HG02884 (cell line): Measurements from ENCODE around the gene SNX30.
A peak's percentile ranks its signal among the peaks of the same experiment; 100 is the strongest.

Experiments used
- ATAC-seq: cut with Tn5 transposase; IDR thresholded peaks from one replicate; pipeline ENCODE4 v1.9.1; 2021; ENCODE audit warnings: mild to moderate bottlenecking, moderate library complexity; ENCODE audit not compliant: unreplicated experiment

The SNX30 gene

DNA sequence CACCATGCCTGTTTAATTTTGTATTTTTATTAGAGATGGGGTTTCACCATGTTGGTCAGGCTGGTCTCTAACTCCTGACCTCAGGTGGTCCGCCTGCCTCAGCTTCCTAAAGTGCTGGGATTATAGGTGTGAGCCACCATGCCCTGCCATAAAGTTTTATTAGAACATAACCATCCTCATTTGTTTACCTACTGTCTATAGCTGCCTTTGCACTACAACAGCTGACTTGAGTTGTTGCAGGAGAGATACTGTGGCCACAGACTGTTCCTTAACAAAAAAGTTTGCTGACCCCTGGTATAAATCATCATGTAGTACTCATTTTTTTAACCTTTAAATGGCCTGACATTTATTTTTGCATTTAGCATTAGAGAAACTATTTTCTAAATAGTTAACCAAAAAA is 31.7 kb downstream of the SNX30 start:
- ATAC-seq: no peak

DNA sequence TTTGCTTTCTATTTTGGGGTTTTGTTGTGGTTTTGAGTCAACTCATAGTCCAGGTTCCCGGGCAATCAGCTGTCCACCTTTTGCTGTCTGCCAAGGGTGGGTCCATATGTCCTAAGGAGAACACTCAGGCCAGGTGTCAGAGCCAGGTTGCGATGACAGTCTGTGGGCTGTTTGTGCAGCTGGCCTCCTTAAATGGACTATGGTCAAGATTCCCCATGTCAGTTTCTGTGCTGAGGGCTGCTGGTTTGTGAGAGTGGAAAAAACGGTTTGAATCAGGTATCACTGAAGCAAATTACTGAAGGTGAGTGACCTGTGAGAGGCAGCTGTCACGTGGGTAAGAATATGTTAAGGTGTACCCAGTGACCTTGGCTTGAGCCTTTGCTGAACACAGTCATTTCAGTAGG is 33.0 kb downstream of the SNX30 start:
- ATAC-seq: no peak

- no peak for ATAC-seq
These were observed 33.6 kb downstream of the SNX30 start for GRCh38 chr9:112784020-112784785.

GRCh38 chr9:112785986-112786385 is 35.4 kb downstream of the SNX30 start:
- ATAC-seq: no peak

DNA sequence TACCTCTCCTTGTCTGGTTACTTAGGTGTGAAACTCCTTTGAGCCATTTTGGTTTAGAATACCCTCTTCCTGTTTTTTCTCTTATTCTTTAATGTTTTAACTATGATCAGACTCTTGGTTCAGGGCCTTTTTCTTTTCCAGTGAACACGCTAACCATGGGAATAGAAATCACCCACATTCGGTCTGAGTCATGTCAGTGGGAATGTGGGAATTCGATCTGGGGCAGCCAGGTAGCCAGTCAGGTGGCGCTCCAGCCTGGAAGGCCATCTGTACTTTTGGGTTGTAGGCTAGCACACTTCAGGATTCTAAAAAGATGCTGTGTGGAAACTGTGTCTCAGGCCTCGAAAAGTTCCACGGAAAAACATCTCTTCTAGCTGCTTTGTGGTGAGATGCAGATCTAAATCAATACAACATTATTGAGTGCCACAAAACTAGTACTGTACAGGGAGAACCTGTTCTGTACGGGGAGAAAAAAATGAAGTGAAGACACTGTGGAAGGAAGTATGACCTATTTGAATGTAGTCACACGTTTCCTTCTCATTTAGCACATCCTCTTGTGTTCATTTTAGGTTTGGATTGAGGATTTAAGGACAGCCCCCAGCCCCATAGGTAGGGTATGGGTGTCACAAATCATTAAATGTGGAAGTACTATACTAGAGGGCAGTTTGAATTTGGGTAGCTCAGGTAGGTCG is 36.4 kb downstream of the SNX30 start:
- ATAC-seq: no peak

GRCh38 chr9:112787978-112788377 is 37.4 kb downstream of the SNX30 start:
- no peak for ATAC-seq

DNA sequence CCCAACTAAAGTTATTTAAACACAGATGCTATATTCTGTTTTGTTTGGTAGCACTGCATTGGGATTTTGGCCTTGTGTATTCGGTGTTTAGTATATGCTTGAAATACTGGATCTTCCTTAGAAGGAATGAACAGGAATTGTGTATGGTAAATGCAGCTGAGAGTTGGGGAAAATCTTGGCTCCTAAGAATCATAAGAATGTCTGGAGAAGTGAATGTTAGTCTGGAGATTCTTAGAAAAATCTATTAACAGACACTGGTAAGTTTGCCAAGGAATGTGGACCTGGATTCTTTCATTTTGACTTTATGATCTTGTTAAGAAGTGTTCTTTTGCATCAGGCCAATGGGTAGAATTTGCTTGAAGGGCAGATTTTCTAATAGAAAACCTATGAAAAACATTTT is 38.9 kb downstream of the SNX30 start:
- ATAC-seq: no peak

DNA sequence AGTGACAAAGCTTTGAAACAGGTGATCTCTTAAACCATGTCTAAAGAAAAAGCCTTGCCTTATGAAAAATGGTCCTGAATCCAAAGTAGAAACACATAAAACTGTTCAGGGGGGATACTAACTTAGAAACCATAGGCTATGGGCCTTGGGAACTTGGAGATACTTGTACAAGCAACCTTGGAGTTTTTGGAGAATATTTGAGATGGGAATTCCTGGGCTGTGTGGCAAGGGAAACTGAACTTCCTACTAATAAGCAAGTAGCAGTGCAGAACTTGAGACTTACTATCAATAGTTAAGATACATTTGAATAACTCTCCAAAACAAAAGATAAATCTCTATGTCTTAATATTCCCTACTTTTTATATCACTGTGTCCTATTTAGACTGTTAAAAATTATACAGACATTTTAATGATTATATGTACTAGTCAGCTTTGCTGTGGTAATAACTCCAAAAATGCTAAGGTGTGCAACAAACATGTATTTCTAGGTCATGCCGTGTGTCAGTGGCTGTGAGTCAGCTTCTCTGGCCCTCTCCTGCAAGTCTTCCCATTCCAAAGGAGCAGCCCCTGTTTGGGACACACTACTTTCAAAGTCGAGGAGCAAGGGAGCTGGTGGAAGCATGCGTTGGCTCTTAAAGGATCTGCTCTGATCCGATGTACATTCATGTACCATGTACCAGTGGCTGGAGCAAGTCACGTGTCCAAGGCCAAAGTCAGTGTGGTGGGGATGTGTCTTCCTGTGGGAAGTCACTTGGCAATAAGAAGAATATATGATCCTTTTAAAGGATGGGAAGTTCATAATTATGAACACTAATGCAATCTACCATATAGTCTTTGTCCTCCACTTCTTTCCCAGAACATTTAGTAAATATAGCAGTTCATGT is 39.6 kb downstream of the SNX30 start:
- ATAC-seq: no peak

- no peak for ATAC-seq
These were observed 42.1 kb downstream of the SNX30 start for GRCh38 chr9:112792670-112793069.

GRCh38 chr9:112793213-112793810 is 42.8 kb downstream of the SNX30 start:
- peak; percentile 80 for ATAC-seq

GRCh38 chr9:112794731-112795130 is 44.2 kb downstream of the SNX30 start:
- no peak for ATAC-seq

- no peak for ATAC-seq
These were observed 45.4 kb downstream of the SNX30 start for GRCh38 chr9:112795921-112796320.

- ATAC-seq: no peak
These were observed 45.9 kb downstream of the SNX30 start for GRCh38 chr9:112796485-112796884.

DNA sequence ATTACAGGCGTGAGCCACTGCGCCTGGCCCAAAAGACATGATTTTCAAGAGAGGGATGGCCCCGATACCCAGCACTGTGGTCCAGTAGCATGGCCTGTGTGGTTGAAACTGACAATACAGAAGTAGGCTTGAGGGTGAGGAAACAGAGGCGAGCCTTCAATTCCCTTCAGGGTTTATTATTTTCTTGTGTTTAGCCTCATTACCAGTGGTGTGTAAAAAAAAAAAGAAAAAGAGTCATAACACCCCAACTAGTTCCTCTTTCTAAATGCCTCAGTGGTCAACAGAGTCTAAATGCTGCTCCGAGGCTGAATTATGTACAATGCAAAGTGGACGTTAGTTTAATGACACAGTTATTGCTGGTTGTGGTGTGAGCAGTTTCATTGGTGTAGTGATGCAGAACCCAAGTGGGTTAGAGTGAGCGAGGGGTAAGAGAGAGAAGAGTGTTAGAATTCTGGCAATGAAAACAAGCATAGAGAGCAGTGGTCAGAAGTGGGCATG is 58.8 kb downstream of the SNX30 start:
- peak; percentile 98 for ATAC-seq

DNA sequence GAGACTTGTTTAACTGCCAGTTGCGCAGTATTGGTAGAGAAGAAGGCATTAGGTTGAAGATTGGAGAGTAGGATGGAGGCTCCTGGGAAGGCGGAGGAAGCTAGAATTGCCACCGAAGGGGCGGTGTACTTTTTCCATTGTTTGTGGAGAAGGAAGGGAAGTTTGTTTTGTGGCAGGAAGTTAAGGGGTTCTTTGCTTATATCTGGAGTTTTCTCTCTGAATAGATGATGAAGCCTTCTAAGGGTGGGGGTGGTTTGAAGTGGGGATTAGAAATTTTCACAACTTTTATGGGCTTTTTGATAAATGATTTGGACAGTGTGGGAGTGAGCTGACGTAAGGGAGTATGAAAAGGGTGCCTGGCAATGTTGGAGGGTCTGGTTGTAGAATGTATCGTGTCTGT is 59.3 kb downstream of the SNX30 start:
- no peak for ATAC-seq

DNA sequence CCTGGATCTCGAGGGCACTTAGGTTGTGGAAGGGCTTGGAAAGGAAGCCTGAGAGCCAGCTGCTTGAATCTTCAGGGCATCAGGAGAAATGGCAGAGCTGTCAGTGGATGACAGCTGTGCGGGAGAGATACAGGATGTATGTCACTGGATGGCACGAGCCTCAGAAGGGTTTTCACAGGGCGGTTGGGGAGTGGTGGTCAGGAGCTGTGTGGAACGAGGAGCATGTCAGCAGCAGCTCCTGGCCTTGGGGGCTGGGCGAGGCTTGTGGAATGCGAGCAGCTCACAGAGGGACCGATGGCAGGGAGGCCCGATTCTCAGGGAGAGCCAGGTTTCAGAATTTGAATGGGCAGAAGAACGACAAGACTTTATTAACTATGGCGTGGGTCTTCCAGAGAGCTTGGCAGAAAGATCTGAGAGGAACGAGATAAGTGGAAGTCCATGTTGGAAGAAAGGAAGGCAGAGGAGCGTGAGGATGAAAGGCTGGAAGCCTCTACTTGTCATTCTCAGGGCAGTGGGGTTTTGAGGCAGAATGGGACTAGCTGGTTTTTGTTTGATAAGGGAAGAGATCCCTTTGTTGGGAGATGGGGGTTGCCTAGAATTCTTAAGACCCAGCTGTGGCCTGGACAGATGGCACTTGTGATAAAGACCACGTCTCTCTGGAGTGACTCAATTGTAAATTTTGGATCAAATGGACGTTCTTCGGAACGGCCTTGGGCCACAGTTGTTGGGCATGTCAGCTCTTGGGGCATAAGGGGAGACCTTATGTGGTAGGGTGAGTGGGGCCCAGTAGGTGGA is 60.3 kb downstream of the SNX30 start:
- ATAC-seq: no peak

- no peak for ATAC-seq
These were observed 61.0 kb downstream of the SNX30 start for GRCh38 chr9:112811518-112811917.

- no peak for ATAC-seq
These were observed 65.3 kb downstream of the SNX30 start for GRCh38 chr9:112815868-112816267.

DNA sequence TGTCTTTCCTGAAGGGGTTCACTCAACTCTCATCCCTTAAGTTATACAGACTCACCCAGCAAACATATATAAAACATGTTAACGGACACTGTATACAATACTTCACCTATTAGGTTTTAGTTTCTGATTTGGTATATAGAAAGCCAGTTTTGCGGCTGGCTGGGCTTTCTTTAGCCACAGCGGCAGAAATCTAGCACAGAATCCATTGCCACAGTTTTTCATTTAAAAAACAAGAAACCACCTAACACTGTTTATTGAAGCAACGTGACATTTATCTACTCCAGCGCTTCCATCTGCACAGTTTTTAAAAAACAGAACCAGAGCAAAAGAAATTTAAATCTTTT is 67.3 kb downstream of the SNX30 start:
- no peak for ATAC-seq
